C4-2B (cell line): ENCODE data around the gene DCLRE1A.

Experiments
- CTCF ChIP-seq: fragments of 450-650 bp; conservative IDR thresholded peaks from 2 replicates; pipeline ENCODE4 v1.5.1; 2017; ENCODE audit warnings: mild to moderate bottlenecking
- ZFX ChIP-seq: fragments of 450-650 bp; IDR thresholded peaks from 2 replicates; pipeline ENCODE4 v1.6.1; 2017

GRCh38 chr10:113853578-113854012, 287 bp downstream of the DCLRE1A start:
- TF ChIP-seq CTCF, result no peak
- TF ChIP-seq ZFX, result no peak
